ENCODE data around the gene CEND1. TPM values are rescaled to one million over a fixed set of nuclear protein-coding genes. Genes with fewer than 3 reads are reported as not detected.

The CEND1 gene
- total RNA-seq, 1 experiment from 2014 or later = 2.7 TPM

DNA sequence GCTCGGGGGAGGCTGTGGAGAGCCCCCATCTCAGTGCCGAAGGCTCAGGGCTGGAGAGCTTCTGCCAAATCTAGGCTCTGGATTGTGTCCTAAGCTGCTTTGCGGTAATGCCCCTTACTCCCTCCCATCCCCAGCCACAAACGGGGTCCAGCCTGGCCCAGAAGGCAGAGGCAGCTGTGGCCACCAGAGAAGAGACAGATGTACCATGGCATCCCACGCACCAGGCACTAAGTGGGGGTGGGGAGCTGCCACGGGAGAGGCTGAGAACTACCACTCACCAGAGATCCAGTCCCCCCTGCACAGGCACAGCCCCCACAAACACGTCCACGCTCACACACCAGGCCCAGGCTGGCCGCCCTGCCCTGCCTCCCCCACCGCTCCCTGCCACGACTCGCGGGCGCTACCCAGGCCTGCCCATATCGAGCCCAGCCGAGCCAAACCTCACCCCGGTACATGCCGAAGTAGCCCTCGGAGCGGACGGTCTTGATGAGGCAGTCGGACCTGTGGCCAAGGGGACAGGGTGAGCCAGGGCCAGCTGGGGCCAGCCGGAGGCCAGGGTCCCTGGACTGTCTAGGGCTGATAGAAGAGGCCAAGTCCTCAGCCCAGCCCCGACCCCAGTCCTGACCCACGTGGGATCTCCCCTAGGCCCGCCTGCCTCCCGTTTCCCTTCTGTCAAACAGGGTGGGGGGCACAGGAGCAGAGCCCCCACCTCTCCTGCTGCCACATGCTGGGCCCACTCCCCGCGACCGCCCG, 4.3 kb upstream of the CEND1 start:
- POLR2A ChIA-PET = interaction anchor here (1.6 kb wide), 1 partner anchor 11 kb away, joined by 5 read pairs; no protein-coding TSS in a partner anchor

More for the DNA sequence above, 4.3 kb upstream of the CEND1 start:
- Mint-ChIP-seq H3K4me3 (no peak overlapping the region), H3K4me1 (peaks cover 20% of the 10 kb centered on the region), H3K36me3 (no peaks in the 10 kb centered on the region), H3K27me3 (ENCODE audit: low read depth) (no peaks in the 10 kb centered on the region), H3K27ac (no peak overlapping the region), H3K9me3 (no peaks in the 10 kb centered on the region)
- CTCF ChIA-PET = no interaction called here
- ATAC-seq = no peak
- no peak for DNase-seq (ENCODE audit: low spot score)
- TF ChIP-seq PRRX2 (CRISPR knock-in tag; IDR thresholded peaks at IDR 0.05) (no peak), KAT7 (CRISPR knock-in tag; IDR thresholded peaks at IDR 0.05; ENCODE audit: borderline replicate concordance) (no peak), SP1 (CRISPR knock-in tag; conservative IDR thresholded peaks at IDR 0.05) (no peak), FOXJ3 (CRISPR knock-in tag; IDR thresholded peaks at IDR 0.05; ENCODE audit: borderline replicate concordance) (no peak), ELF4 (CRISPR knock-in tag; IDR thresholded peaks at IDR 0.05; ENCODE audit: low read depth) (no peak), AR (CRISPR knock-in tag; IDR thresholded peaks at IDR 0.05) (no peak), ZNF219 (CRISPR knock-in tag; IDR thresholded peaks at IDR 0.05; ENCODE audit: borderline replicate concordance) (no peak), CREM (CRISPR knock-in tag; IDR thresholded peaks at IDR 0.05) (no peak), CREB1 (CRISPR knock-in tag; IDR thresholded peaks at IDR 0.05) (no peak), ZBTB21 (CRISPR knock-in tag; IDR thresholded peaks at IDR 0.05; ENCODE audit: borderline replicate concordance) (no peak), OVOL2 (CRISPR knock-in tag; IDR thresholded peaks at IDR 0.05; ENCODE audit: borderline replicate concordance) (no peak), JUN (CRISPR knock-in tag; IDR thresholded peaks at IDR 0.05) (no peak), SMAD3 (CRISPR knock-in tag; IDR thresholded peaks at IDR 0.05; ENCODE audit: borderline replicate concordance) (no peak), ZNF317 (CRISPR knock-in tag; IDR thresholded peaks at IDR 0.05; ENCODE audit: borderline replicate concordance, low read depth) (no peak)
- TF ChIP-seq, protein P1, sequence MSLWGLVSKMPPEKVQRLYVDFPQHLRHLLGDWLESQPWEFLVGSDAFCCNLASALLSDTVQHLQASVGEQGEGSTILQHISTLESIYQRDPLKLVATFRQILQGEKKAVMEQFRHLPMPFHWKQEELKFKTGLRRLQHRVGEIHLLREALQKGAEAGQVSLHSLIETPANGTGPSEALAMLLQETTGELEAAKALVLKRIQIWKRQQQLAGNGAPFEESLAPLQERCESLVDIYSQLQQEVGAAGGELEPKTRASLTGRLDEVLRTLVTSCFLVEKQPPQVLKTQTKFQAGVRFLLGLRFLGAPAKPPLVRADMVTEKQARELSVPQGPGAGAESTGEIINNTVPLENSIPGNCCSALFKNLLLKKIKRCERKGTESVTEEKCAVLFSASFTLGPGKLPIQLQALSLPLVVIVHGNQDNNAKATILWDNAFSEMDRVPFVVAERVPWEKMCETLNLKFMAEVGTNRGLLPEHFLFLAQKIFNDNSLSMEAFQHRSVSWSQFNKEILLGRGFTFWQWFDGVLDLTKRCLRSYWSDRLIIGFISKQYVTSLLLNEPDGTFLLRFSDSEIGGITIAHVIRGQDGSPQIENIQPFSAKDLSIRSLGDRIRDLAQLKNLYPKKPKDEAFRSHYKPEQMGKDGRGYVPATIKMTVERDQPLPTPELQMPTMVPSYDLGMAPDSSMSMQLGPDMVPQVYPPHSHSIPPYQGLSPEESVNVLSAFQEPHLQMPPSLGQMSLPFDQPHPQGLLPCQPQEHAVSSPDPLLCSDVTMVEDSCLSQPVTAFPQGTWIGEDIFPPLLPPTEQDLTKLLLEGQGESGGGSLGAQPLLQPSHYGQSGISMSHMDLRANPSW (CRISPR knock-in tag; conservative IDR thresholded peaks at IDR 0.05; ENCODE audit: low read depth) = no peak
- TF ChIP-seq, protein P2, sequence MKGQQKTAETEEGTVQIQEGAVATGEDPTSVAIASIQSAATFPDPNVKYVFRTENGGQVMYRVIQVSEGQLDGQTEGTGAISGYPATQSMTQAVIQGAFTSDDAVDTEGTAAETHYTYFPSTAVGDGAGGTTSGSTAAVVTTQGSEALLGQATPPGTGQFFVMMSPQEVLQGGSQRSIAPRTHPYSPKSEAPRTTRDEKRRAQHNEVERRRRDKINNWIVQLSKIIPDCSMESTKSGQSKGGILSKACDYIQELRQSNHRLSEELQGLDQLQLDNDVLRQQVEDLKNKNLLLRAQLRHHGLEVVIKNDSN (CRISPR knock-in tag; IDR thresholded peaks at IDR 0.05) = no peak
- TF ChIP-seq, protein P3, sequence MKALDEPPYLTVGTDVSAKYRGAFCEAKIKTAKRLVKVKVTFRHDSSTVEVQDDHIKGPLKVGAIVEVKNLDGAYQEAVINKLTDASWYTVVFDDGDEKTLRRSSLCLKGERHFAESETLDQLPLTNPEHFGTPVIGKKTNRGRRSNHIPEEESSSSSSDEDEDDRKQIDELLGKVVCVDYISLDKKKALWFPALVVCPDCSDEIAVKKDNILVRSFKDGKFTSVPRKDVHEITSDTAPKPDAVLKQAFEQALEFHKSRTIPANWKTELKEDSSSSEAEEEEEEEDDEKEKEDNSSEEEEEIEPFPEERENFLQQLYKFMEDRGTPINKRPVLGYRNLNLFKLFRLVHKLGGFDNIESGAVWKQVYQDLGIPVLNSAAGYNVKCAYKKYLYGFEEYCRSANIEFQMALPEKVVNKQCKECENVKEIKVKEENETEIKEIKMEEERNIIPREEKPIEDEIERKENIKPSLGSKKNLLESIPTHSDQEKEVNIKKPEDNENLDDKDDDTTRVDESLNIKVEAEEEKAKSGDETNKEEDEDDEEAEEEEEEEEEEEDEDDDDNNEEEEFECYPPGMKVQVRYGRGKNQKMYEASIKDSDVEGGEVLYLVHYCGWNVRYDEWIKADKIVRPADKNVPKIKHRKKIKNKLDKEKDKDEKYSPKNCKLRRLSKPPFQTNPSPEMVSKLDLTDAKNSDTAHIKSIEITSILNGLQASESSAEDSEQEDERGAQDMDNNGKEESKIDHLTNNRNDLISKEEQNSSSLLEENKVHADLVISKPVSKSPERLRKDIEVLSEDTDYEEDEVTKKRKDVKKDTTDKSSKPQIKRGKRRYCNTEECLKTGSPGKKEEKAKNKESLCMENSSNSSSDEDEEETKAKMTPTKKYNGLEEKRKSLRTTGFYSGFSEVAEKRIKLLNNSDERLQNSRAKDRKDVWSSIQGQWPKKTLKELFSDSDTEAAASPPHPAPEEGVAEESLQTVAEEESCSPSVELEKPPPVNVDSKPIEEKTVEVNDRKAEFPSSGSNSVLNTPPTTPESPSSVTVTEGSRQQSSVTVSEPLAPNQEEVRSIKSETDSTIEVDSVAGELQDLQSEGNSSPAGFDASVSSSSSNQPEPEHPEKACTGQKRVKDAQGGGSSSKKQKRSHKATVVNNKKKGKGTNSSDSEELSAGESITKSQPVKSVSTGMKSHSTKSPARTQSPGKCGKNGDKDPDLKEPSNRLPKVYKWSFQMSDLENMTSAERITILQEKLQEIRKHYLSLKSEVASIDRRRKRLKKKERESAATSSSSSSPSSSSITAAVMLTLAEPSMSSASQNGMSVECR (CRISPR knock-in tag; IDR thresholded peaks at IDR 0.05; ENCODE audit: borderline replicate concordance) = no peak

Measured in WTC11 (cell line).